Tibial artery (tissue), 4 donors: ENCODE measurements around the gene PRM1.

Source experiments
- DNase-seq, 2 donors: peaks; one replicate each; pipeline ENCODE4 v3.0.0-alpha.2; 2019
- H3K27ac ChIP-seq, 2 donors: fragments of 200-600 bp; sonication (generic) in 1 of 2; 1 replicate in 1 of 2; 2 replicates in 1 of 2; pipeline ENCODE4 v1.5.1; 2018 to 2019; ENCODE audit warnings: mild to moderate bottlenecking in 1 of 2
- H3K27me3 ChIP-seq, 2 donors: fragments of 200-600 bp; sonication (generic) in 1 of 2; one replicate each; pipeline versions ENCODE4 v1.5.1 to v1.6.0; 2016 to 2019
- H3K36me3 ChIP-seq, 3 donors: fragments of 200-600 bp; sonication (generic) in 2 of 3; one replicate each; pipeline ENCODE4 v1.5.1; 2016 to 2019; ENCODE audit warnings: mild to moderate bottlenecking in 2 of 3
- H3K4me1 ChIP-seq, 4 donors: fragments of 200-600 bp; sonication (generic) in 2 of 4; 1 replicate in 3 of 4; 2 replicates in 1 of 4; pipeline ENCODE4 v1.5.1; 2016 to 2019
- H3K4me3 ChIP-seq, 2 donors: fragments of 200-600 bp; sonication (generic) in 1 of 2; 1 replicate in 1 of 2; 2 replicates in 1 of 2; pipeline ENCODE4 v1.5.1; 2018 to 2019; ENCODE audit warnings: mild to moderate bottlenecking in 2 of 2
- H3K9me3 ChIP-seq, 3 donors: fragments of 200-600 bp; sonication (generic) in 1 of 3; one replicate each; pipeline ENCODE4 v1.5.1; 2016 to 2019
- CTCF ChIP-seq, 2 experiments: fragments of 200-600 bp in 1 of 2; fragments of 450-650 bp in 1 of 2; IDR thresholded peaks; one replicate each; pipeline ENCODE4 v1.5.1; 2017 to 2019; ENCODE audit warnings: antibody characterized with exemption in 2 of 2, mild to moderate bottlenecking in 1 of 2, moderate library complexity in 1 of 2
- intact Hi-C: fragments of 100-400 bp; cut with DNase I; formaldehyde crosslinking; loops from one replicate; pipeline ENCODE4 v1.15.0; 2023; ENCODE audit warnings: low total_unique reads

PRM1 gene

GRCh38 chr16:11316331-11317015 lies 35.3 kb upstream of the PRM1 start:
- Histone ChIP-seq H3K27ac (no peak overlapping the region), H3K4me1 (peaks cover 0 to 5% (median 0%) of the 10 kb centered on the region in 4 donors), H3K9me3 (no peaks in the 10 kb centered on the region), H3K4me3 (no peak overlapping the region), H3K27me3 (peaks cover 0 to 7% of the 10 kb centered on the region in 2 donors), H3K36me3 (no peaks in the 10 kb centered on the region)
- DNase-seq: no peak
- no peak for TF ChIP-seq CTCF (IDR thresholded peaks at IDR 0.05)
- intact Hi-C loops: no loop called here

- intact Hi-C loops: no loop called here
- DNase-seq: no peak
- no peaks in the 10 kb centered on the region for H3K9me3 ChIP-seq
These were observed 34.4 kb upstream of the PRM1 start for GRCh38 chr16:11315510-11315909.

GRCh38 chr16:11314309-11314894 lies 33.3 kb upstream of the PRM1 start:
- no peaks in the 10 kb centered on the region for H3K9me3 ChIP-seq
- peaks cover 0 to 5% (median 0%) of the 10 kb centered on the region in 4 donors for H3K4me1 ChIP-seq
- peaks cover 0 to 7% of the 10 kb centered on the region in 2 donors for H3K27me3 ChIP-seq
- H3K36me3 ChIP-seq: no peaks in the 10 kb centered on the region
- no peak for TF ChIP-seq CTCF (IDR thresholded peaks at IDR 0.05)
- H3K4me3 ChIP-seq: no peak overlapping the region
- H3K27ac ChIP-seq: no peak overlapping the region
- no peak for DNase-seq
- intact Hi-C loops: no loop called here

More at GRCh38 chr16:11315510-11315909, 34.4 kb upstream of the PRM1 start:
- Histone ChIP-seq H3K27me3 (peaks cover 0 to 7% of the 10 kb centered on the region in 2 donors), H3K36me3 (no peaks in the 10 kb centered on the region), H3K4me3 (no peak overlapping the region), H3K4me1 (peaks cover 0 to 5% (median 0%) of the 10 kb centered on the region in 4 donors), H3K27ac (no peak overlapping the region)
- TF ChIP-seq CTCF (IDR thresholded peaks at IDR 0.05): no peak

- intact Hi-C loops: no loop called here
- DNase-seq: no peak
- Histone ChIP-seq H3K4me1 (peaks cover 0 to 5% (median 0%) of the 10 kb centered on the region in 4 donors), H3K9me3 (no peaks in the 10 kb centered on the region), H3K36me3 (no peaks in the 10 kb centered on the region), H3K27me3 (peaks cover 0 to 7% of the 10 kb centered on the region in 2 donors), H3K4me3 (no peak overlapping the region), H3K27ac (no peak overlapping the region)
- no peak for TF ChIP-seq CTCF (IDR thresholded peaks at IDR 0.05)
These were observed 32.6 kb upstream of the PRM1 start for GRCh38 chr16:11313493-11314308.

GRCh38 chr16:11312718-11313492 lies 31.8 kb upstream of the PRM1 start:
- no peak for TF ChIP-seq CTCF (IDR thresholded peaks at IDR 0.05)
- no peak overlapping the region for H3K27ac ChIP-seq
- no peak overlapping the region for H3K4me3 ChIP-seq
- H3K36me3 ChIP-seq: no peaks in the 10 kb centered on the region
- no peak for DNase-seq
- peaks cover 0 to 7% of the 10 kb centered on the region in 2 donors for H3K27me3 ChIP-seq
- peaks cover 0 to 5% (median 0%) of the 10 kb centered on the region in 4 donors for H3K4me1 ChIP-seq
- no peaks in the 10 kb centered on the region for H3K9me3 ChIP-seq
- intact Hi-C loops: no loop called here
